NCI-H345 treated with DMSO at 0.1 percent for 48 hours (cell line): ENCODE measurements around the gene KLHL18.
A peak's percentile ranks its signal among the peaks of the same experiment; 100 is the strongest.
"Not testable (repeated sequence)": the region's sequence is repeated elsewhere in the genome, so short reads cannot be mapped to it uniquely, and the experiment has no call there.

Source experiments
- DNase-seq: peaks from one replicate; lab custom pipeline; 2025; ENCODE audit not compliant: unreplicated experiment; lab: John Stamatoyannopoulos, UW

Gene KLHL18

DNA sequence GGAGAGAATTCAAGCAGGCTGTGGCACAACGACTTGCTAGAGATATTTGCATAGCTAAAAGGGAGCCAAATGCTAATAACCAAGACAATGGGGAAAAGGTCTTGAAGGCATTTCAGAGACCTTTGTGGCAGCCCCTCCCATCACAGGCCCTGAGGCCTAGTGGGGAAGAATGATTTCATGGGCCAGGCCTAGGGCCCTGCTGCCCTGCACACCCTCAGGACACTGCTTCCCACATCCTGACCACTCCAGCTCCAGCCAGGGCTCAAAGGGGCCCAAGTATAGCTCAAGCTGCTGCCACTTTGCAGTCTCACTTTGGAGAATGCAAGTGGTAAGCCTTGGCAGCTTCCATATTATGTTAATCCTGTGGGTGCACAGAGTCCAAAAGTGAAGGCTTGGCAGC is 76.6 kb downstream of the KLHL18 start:
- DNase-seq = no peak

DNA sequence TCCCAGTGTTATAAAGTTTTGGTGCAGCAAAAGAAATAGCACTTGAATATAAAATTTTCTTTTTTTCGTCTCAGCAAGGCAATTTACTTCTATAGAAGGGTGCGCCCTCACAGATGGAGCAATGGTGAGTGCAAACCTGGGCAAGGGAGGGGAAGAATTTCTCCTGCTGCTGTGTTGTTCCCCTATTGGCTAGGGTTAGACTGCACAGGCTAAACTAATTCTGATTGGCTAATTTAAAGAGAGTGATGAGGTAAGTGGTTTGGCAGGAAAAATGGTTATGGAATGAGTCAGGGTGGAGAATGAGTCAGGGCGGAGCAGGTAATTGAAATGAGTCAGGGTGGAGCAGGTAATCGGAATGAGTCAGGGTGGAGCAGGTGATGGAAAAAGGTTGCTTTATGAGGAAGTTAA is 77.4 kb downstream of the KLHL18 start:
- not testable (repeated sequence) for DNase-seq

DNA sequence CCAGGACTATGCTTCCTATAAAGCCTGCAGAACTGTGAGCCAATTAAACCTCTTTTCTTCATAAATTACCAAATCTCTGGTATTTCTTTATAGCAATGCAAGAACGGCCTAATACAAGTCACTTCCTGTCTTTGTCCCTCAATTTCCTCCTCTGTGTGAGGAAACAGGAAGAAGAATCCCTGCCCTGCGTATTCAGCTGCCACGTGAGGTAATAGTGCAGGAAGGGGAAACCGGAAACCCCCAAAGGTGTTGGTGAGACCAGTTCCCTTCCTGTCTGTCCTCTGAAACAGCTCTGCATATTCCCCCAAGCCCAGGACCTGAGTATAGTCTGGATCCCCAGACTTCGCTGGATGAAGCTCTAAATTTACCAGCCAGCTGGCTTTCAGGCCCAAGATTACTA is 80.0 kb downstream of the KLHL18 start:
- no peak for DNase-seq

DNA sequence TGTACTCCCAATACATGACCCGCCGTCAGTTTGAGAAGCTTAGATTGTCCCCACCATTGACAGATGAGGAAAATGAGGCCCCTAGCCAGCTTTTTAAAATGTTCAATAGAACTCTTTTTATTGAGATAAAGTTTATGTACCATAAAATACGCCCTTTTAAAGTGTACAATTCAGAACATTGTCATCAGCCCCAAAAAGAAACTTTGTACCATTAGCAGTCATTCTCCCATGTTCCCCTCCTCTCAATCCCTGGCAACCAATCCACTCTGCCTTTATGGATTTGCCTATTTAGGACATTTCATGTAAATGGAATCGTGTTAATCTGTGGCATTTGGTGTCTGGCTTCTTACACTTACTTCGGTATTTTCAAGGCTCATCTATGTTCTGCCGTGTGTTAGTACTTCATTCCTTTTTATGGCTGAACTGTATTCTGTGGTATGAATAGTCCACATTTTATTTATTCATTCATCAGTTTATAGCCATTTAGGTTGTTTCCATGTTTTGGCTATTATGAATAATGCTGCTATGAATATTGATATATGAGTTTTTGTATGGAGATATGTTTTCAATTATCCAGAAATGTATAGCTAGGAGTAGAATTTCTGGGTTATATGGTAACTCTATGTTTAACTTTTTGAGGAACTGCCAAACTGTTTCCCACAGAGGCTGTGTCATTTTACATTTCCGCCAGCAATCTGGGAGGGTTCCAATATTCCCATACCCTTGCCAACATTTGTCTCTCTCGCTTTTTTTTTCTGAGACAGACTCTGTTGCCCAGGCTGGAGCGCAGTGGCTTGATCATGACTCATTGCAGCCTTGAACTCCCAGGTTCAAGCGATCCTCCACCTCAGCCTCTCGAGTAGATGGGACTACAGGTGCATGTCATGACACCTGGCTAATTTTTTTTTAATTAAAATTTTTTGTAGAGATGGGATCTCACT is 82.7 kb downstream of the KLHL18 start:
- no peak for DNase-seq

DNA sequence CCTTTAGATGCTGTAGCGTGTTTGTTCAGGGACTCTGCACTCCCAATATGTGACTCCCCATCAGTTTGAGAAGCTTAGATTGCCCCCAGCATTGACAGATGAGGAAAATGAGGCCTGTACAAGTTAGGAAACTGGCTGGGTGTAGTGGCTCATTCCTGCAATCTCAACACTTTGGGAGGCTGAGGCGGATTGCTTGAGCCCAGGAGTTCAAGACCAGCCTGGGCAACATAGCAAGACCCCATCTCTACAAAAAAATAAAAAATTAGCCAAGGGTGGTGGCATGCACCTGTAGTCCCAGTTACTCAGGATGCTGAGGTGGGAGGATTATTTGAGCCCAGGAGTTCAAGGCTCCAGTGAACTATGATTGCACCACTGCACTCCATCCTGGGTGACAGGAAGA is 84.1 kb downstream of the KLHL18 start:
- no peak for DNase-seq

DNA sequence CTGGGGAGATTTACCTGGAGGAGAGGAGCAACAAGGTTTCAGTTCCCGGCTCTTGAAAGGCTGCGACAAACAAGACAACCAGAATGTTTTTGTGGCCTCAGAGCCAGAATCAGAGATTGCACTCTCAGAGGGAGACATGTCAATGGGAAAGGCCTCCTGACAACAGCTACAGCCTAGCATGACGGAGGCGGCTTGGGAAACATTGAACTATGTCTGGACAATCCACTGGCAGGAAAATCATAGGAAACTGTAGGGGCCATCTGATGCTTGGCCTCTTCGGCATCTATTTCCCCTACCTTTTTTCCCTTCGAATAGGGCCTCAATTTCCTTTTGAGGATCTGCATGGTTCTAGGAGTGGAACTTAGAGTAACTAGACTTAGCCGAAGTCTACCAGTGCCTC is 84.9 kb downstream of the KLHL18 start:
- DNase-seq = no peak

DNA sequence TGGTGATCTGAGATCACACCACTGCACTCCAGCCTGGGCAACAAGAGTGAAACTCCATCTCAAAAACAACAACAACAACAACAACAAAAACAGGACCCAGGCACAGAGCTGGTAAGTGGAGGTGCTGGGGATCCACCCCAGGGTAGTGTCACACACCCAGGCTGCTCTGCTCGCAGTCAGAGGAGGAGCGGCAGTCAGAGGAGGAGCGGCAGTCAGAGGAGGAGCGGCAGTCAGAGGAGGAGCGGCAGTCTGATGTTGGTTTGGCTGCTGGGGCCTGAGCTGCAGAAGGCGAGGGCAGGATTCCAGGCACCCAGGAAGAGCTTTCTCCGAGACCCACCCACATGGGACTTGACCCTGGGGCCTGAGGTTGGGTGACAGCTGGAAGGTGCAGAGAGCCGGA is 87.3 kb downstream of the KLHL18 start:
- DNase-seq = not testable (repeated sequence)

DNA sequence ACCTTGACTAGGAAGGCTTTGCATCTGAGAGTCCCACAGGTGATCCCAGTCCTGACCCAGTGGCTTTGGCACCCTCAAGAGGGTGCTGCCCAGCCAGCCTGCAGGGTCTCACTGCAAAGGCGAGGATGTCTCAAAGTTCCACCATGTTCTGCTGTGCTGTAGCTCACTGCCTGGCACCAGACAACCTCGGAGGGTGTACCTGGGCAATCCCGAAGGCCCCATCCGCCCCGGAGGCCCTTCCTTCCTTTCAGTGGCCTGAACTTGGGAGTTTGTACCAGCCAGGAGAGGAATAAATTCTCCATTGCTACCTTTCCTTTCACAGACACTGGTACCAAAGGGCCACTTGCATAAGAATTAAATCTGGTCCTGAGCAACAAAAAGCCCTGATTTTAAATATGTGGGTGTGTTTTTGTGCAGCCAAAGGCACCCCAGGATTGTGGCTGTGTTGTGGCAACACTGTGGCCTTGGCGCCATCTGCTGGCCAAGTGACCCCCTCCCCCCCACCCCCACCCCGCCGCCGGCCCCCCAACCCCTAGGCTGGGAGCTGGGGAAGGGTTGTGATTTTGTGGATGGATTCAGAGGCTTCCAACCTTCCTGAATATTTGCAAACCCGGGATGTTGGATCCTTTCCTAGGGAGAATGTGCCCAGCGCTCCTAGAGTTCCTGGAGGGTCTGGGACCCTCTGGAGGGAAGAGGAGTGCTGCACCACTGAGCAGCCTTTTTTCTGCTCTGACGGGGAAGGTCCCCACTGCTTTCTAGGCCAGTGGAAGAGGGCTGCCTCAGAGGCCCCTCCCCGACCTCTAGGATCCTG is 88.3 kb downstream of the KLHL18 start:
- no peak for DNase-seq

DNA sequence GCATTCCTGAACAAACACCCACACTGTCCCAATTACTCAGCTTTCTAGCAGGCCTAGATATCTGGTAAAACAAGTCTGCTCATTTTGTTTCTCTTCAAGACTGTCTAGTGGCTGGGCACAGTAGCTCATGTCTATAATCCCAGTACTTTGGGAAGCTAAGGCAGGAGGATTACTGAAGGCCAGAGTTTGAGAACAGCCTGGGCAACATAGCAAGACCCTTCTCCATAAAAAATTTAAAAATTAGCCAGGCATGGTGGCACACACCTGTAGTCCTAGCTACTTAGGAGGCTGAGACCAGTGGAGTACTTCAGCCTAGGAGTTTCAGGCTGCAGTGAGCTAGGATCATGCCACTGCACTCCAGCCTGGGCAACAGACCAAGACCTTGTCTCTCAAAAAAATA is 91.8 kb downstream of the KLHL18 start:
- DNase-seq = no peak

DNA sequence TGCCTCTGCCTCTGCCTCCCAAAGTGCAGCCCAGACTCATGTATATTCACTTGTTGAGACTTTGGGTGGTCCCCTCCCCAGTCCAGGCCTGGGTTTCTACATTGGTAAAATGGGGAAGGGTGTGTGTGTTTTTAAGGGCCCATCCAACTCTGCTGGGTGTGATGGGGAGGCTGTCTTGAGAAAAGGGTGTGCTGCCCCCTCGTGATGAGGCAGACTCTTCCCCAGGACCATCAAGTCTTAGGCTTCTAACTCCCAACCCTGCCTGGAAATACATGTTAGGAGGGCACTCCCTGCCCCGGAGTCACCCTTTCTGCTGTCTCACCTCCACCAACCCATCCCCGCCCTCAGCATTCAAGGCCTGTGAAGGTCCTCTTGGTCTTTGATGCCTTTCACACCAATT is 93.6 kb downstream of the KLHL18 start:
- DNase-seq = no peak

DNA sequence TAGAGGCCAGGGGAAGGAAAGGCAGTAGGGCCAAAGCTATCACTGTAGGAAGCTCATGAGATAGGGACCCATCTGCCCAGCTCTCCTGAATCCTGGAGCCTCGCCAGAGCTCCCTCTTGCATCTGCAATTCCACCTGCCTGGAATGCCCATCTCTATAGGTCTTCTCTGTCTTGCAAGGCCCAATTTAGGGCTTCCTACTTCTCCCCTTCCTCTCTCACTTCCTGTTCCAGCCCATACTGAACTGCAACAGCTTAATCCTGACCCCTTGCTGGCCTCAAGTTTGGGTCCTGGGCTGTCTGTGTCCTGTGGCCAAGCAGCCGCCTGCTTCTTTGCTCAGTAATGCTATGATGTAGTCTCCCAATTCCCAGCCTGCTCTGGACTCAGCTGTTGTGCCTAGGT is 94.4 kb downstream of the KLHL18 start:
- DNase-seq = no peak

DNA sequence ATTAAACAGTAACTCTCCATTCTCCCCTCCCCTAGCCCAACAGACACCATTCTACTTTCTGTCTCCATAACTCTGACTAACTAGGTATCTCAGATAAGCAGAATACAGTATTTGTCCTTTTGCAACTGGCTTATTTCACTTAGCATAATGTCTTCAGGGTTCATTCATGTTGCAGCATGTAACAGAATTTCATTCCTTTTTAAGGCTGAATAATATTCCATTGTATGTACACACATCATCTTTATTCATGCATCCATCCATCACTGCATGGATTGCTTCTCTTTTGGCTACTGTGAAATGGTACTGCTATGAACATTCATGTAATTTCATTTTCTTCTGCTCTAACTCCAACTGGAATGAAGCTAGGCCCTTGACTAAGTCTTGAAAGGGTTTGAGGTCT is 96.1 kb downstream of the KLHL18 start:
- no peak for DNase-seq

DNA sequence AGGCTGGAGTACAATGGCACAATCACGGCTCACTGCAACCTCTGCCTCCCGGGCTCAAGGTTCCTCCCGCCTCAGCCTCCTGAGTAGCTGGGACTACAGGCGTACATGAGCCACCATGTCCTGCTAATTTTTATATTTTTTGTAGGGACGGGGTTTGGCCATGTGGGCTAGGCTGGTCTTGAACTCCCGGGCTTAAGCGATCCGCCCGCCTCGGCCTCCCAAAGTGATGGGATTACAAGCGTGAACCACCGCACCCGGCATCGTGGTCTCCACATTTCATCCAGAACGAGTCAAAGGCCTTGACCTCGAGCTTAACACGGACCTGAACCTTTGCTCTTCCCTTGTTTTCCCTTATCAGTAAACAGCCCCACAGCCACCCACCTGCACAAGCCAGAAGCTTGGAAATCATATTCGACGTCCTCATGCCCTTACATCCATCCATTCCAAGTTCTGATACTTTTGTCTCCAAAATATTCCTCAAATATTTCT is 96.7 kb downstream of the KLHL18 start:
- no peak for DNase-seq

DNA sequence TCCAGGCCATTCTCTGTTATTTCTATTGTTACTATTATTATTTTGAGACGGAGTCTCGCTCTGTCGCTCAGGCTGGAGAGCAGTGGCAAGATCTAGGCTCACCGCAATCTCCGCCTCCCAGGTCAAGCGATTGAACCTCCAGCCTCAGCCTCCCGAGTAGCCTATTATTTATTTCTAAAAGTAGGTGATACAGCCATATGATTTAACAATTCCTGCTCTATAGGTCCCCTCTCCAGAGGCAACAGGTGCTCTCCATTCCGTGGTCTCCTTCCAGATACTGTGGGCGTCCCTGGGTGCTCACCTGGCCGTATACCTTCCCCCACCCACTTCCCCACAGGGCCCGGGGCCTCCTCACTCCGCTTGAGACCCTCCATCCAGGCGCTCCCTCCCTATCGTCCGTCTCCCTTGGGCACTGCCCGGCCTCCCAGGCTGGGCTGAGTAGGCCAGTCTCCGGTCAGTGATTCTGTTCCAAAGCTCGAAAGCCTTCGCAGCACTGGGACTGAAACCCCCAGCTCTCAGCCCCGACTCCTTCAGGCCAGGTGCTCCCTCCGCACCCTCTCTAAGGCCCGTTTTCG is 97.4 kb downstream of the KLHL18 start:
- DNase-seq = no peak

DNA sequence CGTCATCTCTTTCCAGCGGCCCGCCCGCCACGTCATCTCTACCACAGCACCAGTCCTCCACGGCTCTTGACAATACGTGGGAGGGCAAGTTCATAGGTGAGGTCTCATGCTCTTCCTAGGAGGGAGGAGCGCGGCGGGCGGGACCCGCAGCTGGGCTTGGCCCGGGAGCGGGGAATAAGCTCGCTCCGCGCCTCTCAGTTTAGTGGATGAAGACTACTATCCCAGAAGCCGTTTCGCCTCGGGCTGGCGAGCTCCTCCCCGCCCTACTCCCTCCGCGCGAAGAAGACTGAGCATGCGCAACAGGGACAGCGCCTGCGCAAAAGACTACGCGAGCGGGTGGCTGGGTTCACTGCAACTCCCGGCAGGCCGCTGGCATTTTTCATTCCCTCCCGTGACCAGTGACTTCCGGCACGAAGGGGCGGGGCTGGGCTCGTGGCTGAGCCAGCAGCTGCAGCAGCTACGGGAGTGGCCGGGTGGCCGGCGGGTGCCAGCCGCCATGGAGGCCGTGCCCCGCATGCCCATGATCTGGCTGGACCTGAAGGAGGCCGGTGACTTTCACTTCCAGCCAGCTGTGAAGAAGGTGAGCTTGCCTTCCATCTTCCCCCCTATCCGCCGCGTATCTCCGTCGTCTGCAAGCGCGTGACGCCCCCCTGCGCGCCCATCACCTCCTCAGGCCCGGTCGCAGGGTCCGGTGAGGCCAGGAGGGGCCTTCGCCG is 98.0 kb downstream of the KLHL18 start, which contains the start of gene PTPN23:
TSS of gene PTPN23 (plus strand) at position 421 of the 716 bp plus-strand sequence. CDS start at position 497, 76 bp downstream.
- peak; percentile 94 for DNase-seq

DNA sequence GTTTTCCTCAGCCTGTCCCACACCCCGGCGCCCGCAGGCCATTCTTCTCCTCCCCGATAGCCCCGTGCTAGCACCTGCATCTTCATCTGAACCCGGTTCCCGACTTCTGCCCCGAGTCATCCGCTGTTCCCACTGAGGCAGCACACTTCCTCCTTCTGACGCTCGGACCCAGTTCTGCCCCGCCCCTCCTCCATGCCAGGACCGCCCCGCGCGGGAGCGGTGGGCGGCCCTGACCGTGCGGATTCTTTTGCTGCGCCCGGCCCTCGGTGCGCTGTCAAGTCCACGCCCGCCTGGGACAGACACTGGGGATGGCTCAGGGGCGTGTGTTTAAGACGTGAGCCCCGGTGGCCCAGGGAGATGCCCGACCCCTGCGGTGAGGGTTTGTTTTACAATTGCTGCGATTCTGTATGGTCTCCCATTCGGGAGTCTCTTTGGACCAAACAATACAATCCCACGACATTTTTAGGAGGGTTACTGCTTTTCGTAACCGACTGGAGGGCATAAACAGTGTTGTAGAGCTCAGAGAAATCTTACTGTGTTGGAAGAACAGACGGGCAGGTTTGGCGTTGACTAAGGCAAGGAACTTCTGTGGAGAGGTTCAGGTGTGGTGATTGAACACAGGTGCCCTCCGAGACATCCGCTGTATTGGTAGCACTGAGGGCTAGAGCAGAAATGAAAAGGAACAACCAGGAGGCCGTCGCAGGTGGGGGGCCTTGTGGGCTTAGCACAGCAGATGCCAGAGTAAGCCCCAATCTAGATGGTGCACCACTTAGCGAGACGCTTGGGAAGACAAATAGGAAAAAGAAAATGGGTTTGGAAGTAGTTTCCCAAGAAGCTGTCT is 98.8 kb downstream of the KLHL18 start:
- DNase-seq = no peak

DNA sequence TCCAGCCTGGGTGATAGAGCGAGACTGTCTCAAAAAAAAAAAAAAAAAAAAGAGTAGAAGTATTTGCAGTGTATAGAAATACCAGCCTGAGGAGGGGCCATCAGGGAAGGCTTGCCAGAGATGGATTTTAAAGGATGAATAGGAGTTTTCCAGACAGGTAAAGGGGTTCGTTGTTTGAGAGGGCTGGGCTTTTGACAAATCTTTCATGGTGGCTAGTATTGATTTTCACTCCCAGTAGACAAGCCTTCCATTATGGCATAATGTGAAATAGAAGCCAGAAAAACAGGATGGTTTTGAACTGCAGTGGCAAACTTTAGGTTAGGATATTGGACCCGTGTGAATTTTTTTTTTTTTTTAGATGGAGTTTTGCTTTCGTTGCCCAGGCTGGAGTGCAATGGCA is 101.7 kb downstream of the KLHL18 start:
- DNase-seq = no peak

DNA sequence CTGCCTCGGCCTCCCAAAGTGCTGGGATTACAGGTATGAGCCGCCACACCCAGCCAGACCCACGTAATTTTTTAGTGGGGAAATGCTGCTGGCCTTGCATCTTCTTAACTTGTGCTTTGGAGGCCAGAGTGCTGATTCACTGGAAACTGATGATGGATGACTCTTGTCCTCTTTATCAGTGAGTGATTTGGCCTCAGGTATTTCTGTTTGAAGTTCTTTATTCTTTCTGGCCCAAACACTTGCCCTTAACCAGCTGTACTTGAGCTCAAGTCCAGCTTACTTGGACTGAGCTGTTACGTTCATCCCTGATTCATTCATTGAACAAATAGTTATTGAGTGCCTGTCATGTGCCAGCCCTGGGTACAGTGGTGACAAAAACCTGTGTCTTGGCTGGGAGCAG is 102.3 kb downstream of the KLHL18 start:
- no peak for DNase-seq

DNA sequence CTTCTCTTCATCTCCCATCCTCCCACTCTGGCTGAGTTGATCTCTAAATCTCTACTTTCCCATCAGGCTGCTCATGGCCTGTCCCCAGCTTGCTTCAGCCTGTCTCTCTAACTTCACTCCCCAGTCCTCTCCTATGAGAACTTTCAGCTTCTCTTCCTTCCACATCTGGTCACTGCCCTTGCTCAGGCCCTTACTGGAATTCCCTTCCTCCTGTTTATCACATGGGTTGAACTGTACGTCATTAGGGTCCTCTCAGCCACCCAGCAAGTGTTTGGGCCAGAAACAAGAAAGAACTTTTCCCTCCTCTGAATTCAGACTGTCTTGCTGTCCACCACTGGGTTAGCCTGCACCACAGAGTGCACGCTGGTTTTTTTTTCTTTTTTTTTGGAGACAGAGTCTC is 103.1 kb downstream of the KLHL18 start:
- no peak for DNase-seq

DNA sequence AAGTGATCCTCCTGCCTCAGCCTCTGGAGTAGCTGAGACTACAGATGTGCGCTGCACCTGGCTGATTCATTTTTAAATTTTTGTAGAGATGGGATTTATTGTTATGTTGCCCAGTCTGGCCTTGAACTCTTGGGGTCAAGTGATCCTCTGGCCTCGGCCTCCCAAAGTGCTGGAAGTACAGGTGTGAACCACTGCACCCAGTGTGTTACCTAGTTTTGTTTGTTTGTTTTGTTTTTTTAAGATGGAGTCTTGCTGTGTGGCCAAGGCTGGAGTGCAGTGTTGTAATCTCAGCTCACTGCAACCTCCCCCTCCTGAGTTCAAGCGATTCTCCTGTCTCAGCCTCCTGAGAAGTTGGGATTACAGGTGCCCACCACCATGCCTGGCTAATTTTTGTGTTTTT is 110.2 kb downstream of the KLHL18 start:
- no peak for DNase-seq
